Endothelial cell of umbilical vein (primary cell): ENCODE data around the gene CHTF8.

Source experiments
- EZH2 ChIP-seq: IDR thresholded peaks from 2 replicates; pipeline ENCODE4 v1.6.1; 2012; ENCODE audit warnings: borderline replicate concordance, low read depth, mild to moderate bottlenecking, moderate library complexity, low read length, inconsistent platforms; ENCODE audit not compliant: severe bottlenecking
- POLR2A ChIP-seq: IDR thresholded peaks from 2 replicates; pipeline ENCODE4 v1.6.1; 2012; ENCODE audit warnings: low read depth, mild to moderate bottlenecking, control low read depth, low read length
- TF ChIP-seq, protein P1 (sequence below), 2 donors: IDR thresholded peaks; 1 replicate in 1 of 2; 2 replicates in 1 of 2; pipeline ENCODE4 v1.5.1; 2011; ENCODE audit warnings: low read length in 2 of 2, mild to moderate bottlenecking in 2 of 2, moderate library complexity in 2 of 2, control low read depth in 1 of 2, inconsistent platforms in 1 of 2, low read depth in 1 of 2; ENCODE audit not compliant: insufficient read depth in 1 of 2; ENCODE audit errors: extremely low read depth in 1 of 2

GRCh38 chr16:69131839-69132423 lies 457 bp downstream of the CHTF8 start:
- TF ChIP-seq POLR2A (no peak), EZH2 (no peak)
- TF ChIP-seq, protein P1, sequence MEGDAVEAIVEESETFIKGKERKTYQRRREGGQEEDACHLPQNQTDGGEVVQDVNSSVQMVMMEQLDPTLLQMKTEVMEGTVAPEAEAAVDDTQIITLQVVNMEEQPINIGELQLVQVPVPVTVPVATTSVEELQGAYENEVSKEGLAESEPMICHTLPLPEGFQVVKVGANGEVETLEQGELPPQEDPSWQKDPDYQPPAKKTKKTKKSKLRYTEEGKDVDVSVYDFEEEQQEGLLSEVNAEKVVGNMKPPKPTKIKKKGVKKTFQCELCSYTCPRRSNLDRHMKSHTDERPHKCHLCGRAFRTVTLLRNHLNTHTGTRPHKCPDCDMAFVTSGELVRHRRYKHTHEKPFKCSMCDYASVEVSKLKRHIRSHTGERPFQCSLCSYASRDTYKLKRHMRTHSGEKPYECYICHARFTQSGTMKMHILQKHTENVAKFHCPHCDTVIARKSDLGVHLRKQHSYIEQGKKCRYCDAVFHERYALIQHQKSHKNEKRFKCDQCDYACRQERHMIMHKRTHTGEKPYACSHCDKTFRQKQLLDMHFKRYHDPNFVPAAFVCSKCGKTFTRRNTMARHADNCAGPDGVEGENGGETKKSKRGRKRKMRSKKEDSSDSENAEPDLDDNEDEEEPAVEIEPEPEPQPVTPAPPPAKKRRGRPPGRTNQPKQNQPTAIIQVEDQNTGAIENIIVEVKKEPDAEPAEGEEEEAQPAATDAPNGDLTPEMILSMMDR (IDR thresholded peaks at IDR 0.05; ENCODE audit: extremely low read depth in 1 of 2, insufficient read depth in 1 of 2, low read depth in 1 of 2, low read length in 2 of 2), result no peak
